ENCODE results near the gene PRKRIP1.

DNA sequence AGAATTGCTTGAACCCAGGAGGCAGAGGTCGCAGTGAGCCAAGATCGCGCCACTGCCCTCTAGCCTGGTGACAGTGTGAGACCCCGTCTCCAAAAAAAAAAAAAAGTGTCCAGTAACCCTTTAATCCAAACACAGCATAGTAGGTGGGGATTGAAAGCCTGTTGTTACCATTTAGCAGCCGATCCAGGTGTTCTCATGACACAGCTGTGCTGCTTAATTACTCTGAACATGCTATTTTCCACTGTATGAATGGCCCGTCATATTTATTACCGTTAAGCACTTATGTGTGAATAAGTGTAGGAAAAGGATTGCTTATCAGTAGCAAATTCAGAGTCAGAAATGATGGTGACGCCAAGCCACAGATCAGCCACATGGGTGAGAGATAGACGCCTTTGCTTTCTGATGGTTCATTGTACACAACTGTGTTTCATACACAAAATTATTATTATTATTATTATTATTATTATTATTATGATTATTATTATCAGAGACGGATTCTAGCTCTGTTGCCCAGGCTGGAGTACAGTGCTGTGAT lies 25.6 kb downstream of the PRKRIP1 start:
- TF ChIP-seq, protein P1, sequence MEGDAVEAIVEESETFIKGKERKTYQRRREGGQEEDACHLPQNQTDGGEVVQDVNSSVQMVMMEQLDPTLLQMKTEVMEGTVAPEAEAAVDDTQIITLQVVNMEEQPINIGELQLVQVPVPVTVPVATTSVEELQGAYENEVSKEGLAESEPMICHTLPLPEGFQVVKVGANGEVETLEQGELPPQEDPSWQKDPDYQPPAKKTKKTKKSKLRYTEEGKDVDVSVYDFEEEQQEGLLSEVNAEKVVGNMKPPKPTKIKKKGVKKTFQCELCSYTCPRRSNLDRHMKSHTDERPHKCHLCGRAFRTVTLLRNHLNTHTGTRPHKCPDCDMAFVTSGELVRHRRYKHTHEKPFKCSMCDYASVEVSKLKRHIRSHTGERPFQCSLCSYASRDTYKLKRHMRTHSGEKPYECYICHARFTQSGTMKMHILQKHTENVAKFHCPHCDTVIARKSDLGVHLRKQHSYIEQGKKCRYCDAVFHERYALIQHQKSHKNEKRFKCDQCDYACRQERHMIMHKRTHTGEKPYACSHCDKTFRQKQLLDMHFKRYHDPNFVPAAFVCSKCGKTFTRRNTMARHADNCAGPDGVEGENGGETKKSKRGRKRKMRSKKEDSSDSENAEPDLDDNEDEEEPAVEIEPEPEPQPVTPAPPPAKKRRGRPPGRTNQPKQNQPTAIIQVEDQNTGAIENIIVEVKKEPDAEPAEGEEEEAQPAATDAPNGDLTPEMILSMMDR (conservative IDR thresholded peaks at IDR 0.05; ENCODE audit: low read depth, low read length) = no peak
- TF ChIP-seq EZH2 (IDR thresholded peaks at IDR 0.05; ENCODE audit: borderline replicate concordance, low read depth, low read length, poor library complexity, severe bottlenecking) = no peak

All from A673 (cell line).